ENCODE data around the gene SLC7A11. TPM values are rescaled to one million over a fixed set of nuclear protein-coding genes. Genes with fewer than 3 reads are reported as not detected.

The SLC7A11 gene
- total and polyA plus RNA-seq, 2 experiments from 2014 or later = 10.0 to 33.9 TPM

- no peak overlapping the region for H3K27ac Mint-ChIP-seq
- peaks cover 13% of the 10 kb centered on the region; the same call in 1 of the 2 replicates for H3K36me3 ChIP-seq (ENCODE audit: insufficient read depth)
- no peak for ATAC-seq
- no peaks in the 10 kb centered on the region; the same call in 2 of the 3 replicates for H3K9me3 Mint-ChIP-seq
- TF ChIP-seq ZNF462 (CRISPR knock-in tag; IDR thresholded peaks at IDR 0.05) = no peak
- TF ChIP-seq STAT1 (IDR thresholded peaks at IDR 0.05; ENCODE audit: unreplicated experiment) = no peak
- TF ChIP-seq EZH2phosphoT487 (IDR thresholded peaks at IDR 0.05; ENCODE audit: unreplicated experiment) = no peak
- no peak for TF ChIP-seq JUNB (IDR thresholded peaks at IDR 0.05; ENCODE audit: unreplicated experiment)
- TF ChIP-seq CTCF (conservative IDR thresholded peaks at IDR 0.05; ENCODE audit: low read depth in 2 of 2) = no peak
- no peak for TF ChIP-seq ETS1 (IDR thresholded peaks at IDR 0.05)
- no peak for TF ChIP-seq NANOG (IDR thresholded peaks at IDR 0.05; ENCODE audit: borderline replicate concordance)
- TF ChIP-seq REST (IDR thresholded peaks at IDR 0.05; ENCODE audit: unreplicated experiment) = no peak
- TF ChIP-seq CREB1 (CRISPR knock-in tag; IDR thresholded peaks at IDR 0.05; ENCODE audit: low read depth) = no peak
- TF ChIP-seq ZNF114 (CRISPR knock-in tag; IDR thresholded peaks at IDR 0.05) = no peak
- TF ChIP-seq POLR2AphosphoS5 (IDR thresholded peaks at IDR 0.05; ENCODE audit: low read depth) = no peak
- TF ChIP-seq ZNF331 (CRISPR knock-in tag; IDR thresholded peaks at IDR 0.05; ENCODE audit: low read depth) = no peak
- no peak for DNase-seq (ENCODE audit: low spot score)
- peaks cover 20% of the 10 kb centered on the region for H3K4me1 Mint-ChIP-seq
- H2AFZ ChIP-seq = no peak overlapping the region
- H3K36me3 Mint-ChIP-seq (ENCODE audit: low read depth) = peaks cover 83% of the 10 kb centered on the region
- H3F3A ChIP-seq (replicated peaks; ENCODE audit: low read depth) = no peaks in the 10 kb centered on the region
- H3K4me1 ChIP-seq (ENCODE audit: insufficient read depth) = peaks cover 12% of the 10 kb centered on the region; the same call in 1 of the 2 replicates
- no peaks in the 10 kb centered on the region for H3K27me3 ChIP-seq (ENCODE audit: insufficient read depth)
- peaks cover 73% of the 10 kb centered on the region for H3K79me2 ChIP-seq (replicated peaks; ENCODE audit: insufficient read depth)
- H3K4me3 ChIP-seq = no peak overlapping the region
- H3K4me2 ChIP-seq = no peak overlapping the region
- no peaks in the 10 kb centered on the region for H4K20me1 ChIP-seq (replicated peaks; ENCODE audit: insufficient read depth)
- no peaks in the 10 kb centered on the region for H3K9me2 ChIP-seq (ENCODE audit: insufficient read depth)
- no peak overlapping the region for H3K4me3 Mint-ChIP-seq
- H3K27ac ChIP-seq (ENCODE audit: low read depth) = no peak overlapping the region
- H3K27me3 Mint-ChIP-seq (ENCODE audit: insufficient read depth, low read depth, poor library complexity) = peaks cover 2% of the 10 kb centered on the region
These were observed 8.7 kb downstream of the SLC7A11 start for GRCh38 chr4:138233313-138234034.

All from GM23338 (cell line).